ENCODE data around the gene TRIP11.

TRIP11 gene

GRCh38 chr14:91925727-91926121, 114.1 kb downstream of the TRIP11 start:
- H3K27ac ChIP-seq = no peak overlapping the region
- TF ChIP-seq, protein P1, sequence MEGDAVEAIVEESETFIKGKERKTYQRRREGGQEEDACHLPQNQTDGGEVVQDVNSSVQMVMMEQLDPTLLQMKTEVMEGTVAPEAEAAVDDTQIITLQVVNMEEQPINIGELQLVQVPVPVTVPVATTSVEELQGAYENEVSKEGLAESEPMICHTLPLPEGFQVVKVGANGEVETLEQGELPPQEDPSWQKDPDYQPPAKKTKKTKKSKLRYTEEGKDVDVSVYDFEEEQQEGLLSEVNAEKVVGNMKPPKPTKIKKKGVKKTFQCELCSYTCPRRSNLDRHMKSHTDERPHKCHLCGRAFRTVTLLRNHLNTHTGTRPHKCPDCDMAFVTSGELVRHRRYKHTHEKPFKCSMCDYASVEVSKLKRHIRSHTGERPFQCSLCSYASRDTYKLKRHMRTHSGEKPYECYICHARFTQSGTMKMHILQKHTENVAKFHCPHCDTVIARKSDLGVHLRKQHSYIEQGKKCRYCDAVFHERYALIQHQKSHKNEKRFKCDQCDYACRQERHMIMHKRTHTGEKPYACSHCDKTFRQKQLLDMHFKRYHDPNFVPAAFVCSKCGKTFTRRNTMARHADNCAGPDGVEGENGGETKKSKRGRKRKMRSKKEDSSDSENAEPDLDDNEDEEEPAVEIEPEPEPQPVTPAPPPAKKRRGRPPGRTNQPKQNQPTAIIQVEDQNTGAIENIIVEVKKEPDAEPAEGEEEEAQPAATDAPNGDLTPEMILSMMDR (IDR thresholded peaks at IDR 0.05) = no peak
- H3K4me1 ChIP-seq (ENCODE audit: control insufficient read depth in 1 of 2, insufficient read depth in 1 of 2, low read depth in 1 of 2, low read length in 1 of 2) = no peaks in the 10 kb centered on the region
- H3K27me3 ChIP-seq = no peaks in the 10 kb centered on the region
- no peak overlapping the region for H3K4me3 ChIP-seq (ENCODE audit: low read depth in 1 of 2, low read length in 1 of 2)
- no peaks in the 10 kb centered on the region for H3K36me3 ChIP-seq
- no peaks in the 10 kb centered on the region for H3K9me3 ChIP-seq

- H3K4me3 ChIP-seq (ENCODE audit: low read depth in 1 of 2, low read length in 1 of 2) = no peak overlapping the region
- no peaks in the 10 kb centered on the region for H3K36me3 ChIP-seq
- no peak overlapping the region for H3K27ac ChIP-seq
- TF ChIP-seq, protein P1 (IDR thresholded peaks at IDR 0.05) = no peak
- H3K4me1 ChIP-seq (ENCODE audit: control insufficient read depth in 1 of 2, insufficient read depth in 1 of 2, low read depth in 1 of 2, low read length in 1 of 2) = no peaks in the 10 kb centered on the region
- no peaks in the 10 kb centered on the region for H3K27me3 ChIP-seq
- no peaks in the 10 kb centered on the region for H3K9me3 ChIP-seq
These were observed 114.7 kb downstream of the TRIP11 start for GRCh38 chr14:91925001-91925726.

DNA sequence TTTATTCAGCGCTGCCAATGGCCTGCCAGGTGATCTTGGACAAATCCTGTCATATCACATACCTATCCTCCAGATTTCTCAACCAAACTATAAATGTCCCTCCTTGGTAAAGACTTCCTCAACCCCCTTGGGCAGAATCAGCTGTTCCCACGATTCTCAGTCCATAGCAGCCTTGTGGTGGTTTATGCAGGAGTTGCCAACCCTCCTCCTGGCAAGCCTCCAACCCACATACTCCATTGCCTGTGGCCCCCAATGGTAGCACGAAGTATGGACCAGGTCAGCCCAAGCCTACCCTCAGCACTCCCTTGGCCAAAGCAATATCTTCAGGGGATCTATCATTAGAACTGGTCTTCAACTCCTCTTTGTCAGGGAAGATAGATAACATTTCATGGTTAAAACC, 119.3 kb downstream of the TRIP11 start:
- H3K4me1 ChIP-seq (ENCODE audit: control insufficient read depth in 1 of 2, insufficient read depth in 1 of 2, low read depth in 1 of 2, low read length in 1 of 2) = no peaks in the 10 kb centered on the region
- H3K4me3 ChIP-seq (ENCODE audit: low read depth in 1 of 2, low read length in 1 of 2) = no peak overlapping the region
- no peaks in the 10 kb centered on the region for H3K27me3 ChIP-seq
- H3K27ac ChIP-seq = no peak overlapping the region
- H3K36me3 ChIP-seq = no peaks in the 10 kb centered on the region
- no peaks in the 10 kb centered on the region for H3K9me3 ChIP-seq
- TF ChIP-seq, protein P1 (IDR thresholded peaks at IDR 0.05) = no peak

DNA sequence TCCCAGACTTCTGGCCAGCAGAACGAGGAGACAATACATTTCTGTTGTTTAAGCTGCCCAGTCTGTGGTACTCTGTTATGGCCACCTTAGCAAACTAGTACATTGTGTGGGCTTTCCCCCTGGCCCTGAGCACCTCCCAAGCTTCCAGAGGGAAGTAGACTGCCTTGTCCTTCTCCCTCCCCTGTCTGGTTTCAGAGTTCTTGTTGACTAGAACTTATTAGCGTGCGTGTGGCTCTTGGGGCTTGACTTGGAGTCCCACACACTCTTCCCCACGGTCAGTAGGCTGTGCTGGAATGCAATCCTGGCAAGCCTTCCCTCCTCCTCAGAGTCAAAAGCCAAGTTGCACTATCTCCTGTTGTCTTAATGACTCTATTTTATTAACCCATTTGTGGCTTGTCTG, 120.0 kb downstream of the TRIP11 start:
- no peaks in the 10 kb centered on the region for H3K36me3 ChIP-seq
- TF ChIP-seq, protein P1 (IDR thresholded peaks at IDR 0.05) = no peak
- no peak overlapping the region for H3K27ac ChIP-seq
- H3K4me1 ChIP-seq (ENCODE audit: control insufficient read depth in 1 of 2, insufficient read depth in 1 of 2, low read depth in 1 of 2, low read length in 1 of 2) = no peaks in the 10 kb centered on the region
- no peaks in the 10 kb centered on the region for H3K9me3 ChIP-seq
- H3K4me3 ChIP-seq (ENCODE audit: low read depth in 1 of 2, low read length in 1 of 2) = no peak overlapping the region
- H3K27me3 ChIP-seq = no peaks in the 10 kb centered on the region

GRCh38 chr14:91918186-91918883, 121.5 kb downstream of the TRIP11 start:
- no peaks in the 10 kb centered on the region for H3K4me1 ChIP-seq (ENCODE audit: control insufficient read depth in 1 of 2, insufficient read depth in 1 of 2, low read depth in 1 of 2, low read length in 1 of 2)
- no peak overlapping the region for H3K4me3 ChIP-seq (ENCODE audit: low read depth in 1 of 2, low read length in 1 of 2)
- no peaks in the 10 kb centered on the region for H3K9me3 ChIP-seq
- TF ChIP-seq, protein P1 (IDR thresholded peaks at IDR 0.05) = no peak
- H3K36me3 ChIP-seq = no peaks in the 10 kb centered on the region
- H3K27me3 ChIP-seq = no peaks in the 10 kb centered on the region
- H3K27ac ChIP-seq = no peak overlapping the region
